ENCODE data around the gene SYNDIG1.

SYNDIG1 gene

DNA sequence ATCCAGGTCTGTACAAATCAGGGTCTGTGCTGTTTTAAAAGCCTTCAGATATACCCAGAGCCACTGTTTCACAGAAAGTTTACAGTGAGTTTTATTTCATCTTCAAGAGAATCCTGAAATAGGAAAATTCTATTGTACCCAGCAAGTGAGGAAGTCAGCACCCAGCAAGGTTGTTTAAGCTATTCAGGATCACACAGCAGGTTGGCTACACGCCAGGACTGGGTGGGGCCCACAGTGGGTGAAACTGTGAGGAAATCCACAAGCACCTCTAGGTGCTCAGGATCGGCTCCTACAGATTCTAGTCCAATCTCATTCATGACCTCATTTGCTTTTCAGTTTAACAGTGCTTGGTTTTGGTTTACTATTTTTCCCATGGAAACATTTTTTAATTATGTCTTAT lies 128.9 kb downstream of the SYNDIG1 start:
- Histone ChIP-seq H3K27ac (replicated peaks) (no peak overlapping the region), H3K4me3 (replicated peaks; ENCODE audit: insufficient read depth, low read length) (no peak overlapping the region), H3K27me3 (ENCODE audit: insufficient read depth, poor library complexity, severe bottlenecking) (peaks cover 4% of the 10 kb centered on the region)
- no peak for TF ChIP-seq SPI1 (IDR thresholded peaks at IDR 0.05; ENCODE audit: borderline replicate concordance, low read depth)
- DNase-seq (ENCODE audit: low read depth in 1 of 2, low spot score in 1 of 2) = no peak

DNA sequence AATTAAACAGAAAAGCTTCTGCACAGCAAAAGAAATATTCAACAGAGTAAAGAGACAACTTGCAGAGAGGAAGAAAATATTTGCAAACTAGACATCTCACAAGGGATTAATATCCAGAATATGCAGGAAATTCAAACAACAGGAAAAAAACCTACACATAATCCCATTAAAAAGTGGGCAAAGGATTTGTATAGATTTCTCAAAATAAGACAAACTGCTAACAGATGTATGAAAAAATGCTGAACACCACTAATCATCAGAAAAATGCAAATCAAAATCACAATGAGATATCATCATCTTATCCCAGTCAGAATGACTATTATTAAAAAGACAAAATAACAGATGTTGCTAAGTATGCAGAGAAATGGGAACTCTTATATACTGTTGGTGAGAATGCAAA lies 129.6 kb downstream of the SYNDIG1 start:
- TF ChIP-seq REST (IDR thresholded peaks at IDR 0.05; ENCODE audit: insufficient replicate concordance, low read depth) = no peak
- TF ChIP-seq POLR2AphosphoS5 (IDR thresholded peaks at IDR 0.05; ENCODE audit: low read depth) = no peak
- no peak for TF ChIP-seq GABPA (IDR thresholded peaks at IDR 0.05; ENCODE audit: low read depth)
- TF ChIP-seq, protein P1, sequence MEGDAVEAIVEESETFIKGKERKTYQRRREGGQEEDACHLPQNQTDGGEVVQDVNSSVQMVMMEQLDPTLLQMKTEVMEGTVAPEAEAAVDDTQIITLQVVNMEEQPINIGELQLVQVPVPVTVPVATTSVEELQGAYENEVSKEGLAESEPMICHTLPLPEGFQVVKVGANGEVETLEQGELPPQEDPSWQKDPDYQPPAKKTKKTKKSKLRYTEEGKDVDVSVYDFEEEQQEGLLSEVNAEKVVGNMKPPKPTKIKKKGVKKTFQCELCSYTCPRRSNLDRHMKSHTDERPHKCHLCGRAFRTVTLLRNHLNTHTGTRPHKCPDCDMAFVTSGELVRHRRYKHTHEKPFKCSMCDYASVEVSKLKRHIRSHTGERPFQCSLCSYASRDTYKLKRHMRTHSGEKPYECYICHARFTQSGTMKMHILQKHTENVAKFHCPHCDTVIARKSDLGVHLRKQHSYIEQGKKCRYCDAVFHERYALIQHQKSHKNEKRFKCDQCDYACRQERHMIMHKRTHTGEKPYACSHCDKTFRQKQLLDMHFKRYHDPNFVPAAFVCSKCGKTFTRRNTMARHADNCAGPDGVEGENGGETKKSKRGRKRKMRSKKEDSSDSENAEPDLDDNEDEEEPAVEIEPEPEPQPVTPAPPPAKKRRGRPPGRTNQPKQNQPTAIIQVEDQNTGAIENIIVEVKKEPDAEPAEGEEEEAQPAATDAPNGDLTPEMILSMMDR (IDR thresholded peaks at IDR 0.05; ENCODE audit: insufficient read depth, low read length) = no peak
- no peak for TF ChIP-seq SPI1 (IDR thresholded peaks at IDR 0.05; ENCODE audit: borderline replicate concordance, low read depth)
- Histone ChIP-seq H3K4me3 (replicated peaks; ENCODE audit: insufficient read depth, low read length) (no peak overlapping the region), H3K27ac (replicated peaks) (no peak overlapping the region), H3K27me3 (ENCODE audit: insufficient read depth, poor library complexity, severe bottlenecking) (peaks cover 4% of the 10 kb centered on the region)
- DNase-seq (ENCODE audit: low read depth in 1 of 2, low spot score in 1 of 2) = no peak

DNA sequence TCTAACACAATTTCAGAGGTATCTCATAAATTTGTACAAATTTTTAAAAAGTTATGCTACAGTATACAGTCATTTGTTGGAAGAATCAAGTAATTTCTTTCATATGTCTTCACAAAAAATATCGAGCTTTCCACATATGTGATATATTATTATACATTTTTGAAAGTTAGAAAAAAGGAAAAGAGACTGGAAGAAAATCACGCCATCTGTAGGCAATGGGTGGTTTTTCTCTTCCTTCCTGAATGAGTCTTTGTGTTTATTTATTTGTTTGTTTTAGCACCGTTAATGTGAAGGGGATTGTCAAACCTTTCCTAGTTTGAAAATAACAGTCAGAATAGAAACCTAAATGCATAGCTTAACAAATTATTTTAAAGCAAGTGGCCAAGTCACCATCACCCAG lies 130.6 kb downstream of the SYNDIG1 start:
- no peak overlapping the region for H3K27ac ChIP-seq (replicated peaks)
- H3K4me3 ChIP-seq (replicated peaks; ENCODE audit: insufficient read depth, low read length) = no peak overlapping the region
- TF ChIP-seq SPI1 (IDR thresholded peaks at IDR 0.05; ENCODE audit: borderline replicate concordance, low read depth) (no peak), REST (IDR thresholded peaks at IDR 0.05; ENCODE audit: insufficient replicate concordance, low read depth) (no peak), GABPA (IDR thresholded peaks at IDR 0.05; ENCODE audit: low read depth) (no peak), POLR2AphosphoS5 (IDR thresholded peaks at IDR 0.05; ENCODE audit: low read depth) (no peak)
- TF ChIP-seq, protein P1 (IDR thresholded peaks at IDR 0.05; ENCODE audit: insufficient read depth, low read length) = no peak
- peaks cover 4% of the 10 kb centered on the region for H3K27me3 ChIP-seq (ENCODE audit: insufficient read depth, poor library complexity, severe bottlenecking)
- no peak for DNase-seq (ENCODE audit: low read depth in 1 of 2, low spot score in 1 of 2)

DNA sequence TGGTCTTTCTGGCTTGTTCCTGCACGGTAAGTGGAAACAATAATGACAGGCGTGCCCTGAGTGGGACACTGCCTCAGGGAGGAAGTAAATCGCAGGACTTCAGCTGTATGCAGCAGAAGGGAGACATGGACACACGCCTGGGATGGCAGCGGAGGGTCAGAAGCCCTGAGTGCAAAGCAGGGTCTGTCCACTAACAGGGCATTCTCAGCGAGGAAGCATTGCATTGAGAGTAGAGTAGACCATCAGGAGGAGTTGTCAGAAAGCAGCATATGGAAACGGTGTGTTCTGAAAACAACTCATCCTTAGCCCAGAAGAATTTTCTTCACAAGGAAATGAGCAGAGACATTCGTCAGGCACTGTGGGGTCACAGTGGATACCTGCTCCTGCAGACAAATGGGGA lies 134.0 kb downstream of the SYNDIG1 start:
- TF ChIP-seq POLR2AphosphoS5 (IDR thresholded peaks at IDR 0.05; ENCODE audit: low read depth) (no peak), REST (IDR thresholded peaks at IDR 0.05; ENCODE audit: insufficient replicate concordance, low read depth) (no peak), GABPA (IDR thresholded peaks at IDR 0.05; ENCODE audit: low read depth) (no peak), SPI1 (IDR thresholded peaks at IDR 0.05; ENCODE audit: borderline replicate concordance, low read depth) (no peak)
- TF ChIP-seq, protein P1 (IDR thresholded peaks at IDR 0.05; ENCODE audit: insufficient read depth, low read length) = no peak
- no peak overlapping the region for H3K4me3 ChIP-seq (replicated peaks; ENCODE audit: insufficient read depth, low read length)
- no peaks in the 10 kb centered on the region for H3K27me3 ChIP-seq (ENCODE audit: insufficient read depth, poor library complexity, severe bottlenecking)
- no peak overlapping the region for H3K27ac ChIP-seq (replicated peaks)
- DNase-seq (ENCODE audit: low read depth in 1 of 2, low spot score in 1 of 2) = no peak
